Measurements from ENCODE around the gene ONECUT1.

The ONECUT1 gene

GRCh38 chr15:52795464-52796227 lies 5.5 kb upstream of the ONECUT1 start:
- peaks cover 82% of the 10 kb centered on the region for H3K27me3 ChIP-seq (ENCODE audit: control insufficient read depth, insufficient read depth, low read length)
- peaks cover 17% of the 10 kb centered on the region for H3K4me1 ChIP-seq (ENCODE audit: control insufficient read depth, insufficient read depth, low read length)
- H3K4me3 ChIP-seq (ENCODE audit: low read length): no peak overlapping the region
- no peaks in the 10 kb centered on the region for H3K9me3 ChIP-seq (ENCODE audit: control insufficient read depth, low read length)
- no peaks in the 10 kb centered on the region for H3K36me3 ChIP-seq (ENCODE audit: control insufficient read depth, insufficient read depth, low read length)
- no peak overlapping the region for H3K9ac ChIP-seq (ENCODE audit: low read length)

- no peak overlapping the region for H3K9ac ChIP-seq (ENCODE audit: low read length)
- H3K9me3 ChIP-seq (ENCODE audit: control insufficient read depth, low read length): no peaks in the 10 kb centered on the region
- no peaks in the 10 kb centered on the region for H3K36me3 ChIP-seq (ENCODE audit: control insufficient read depth, insufficient read depth, low read length)
- H3K4me3 ChIP-seq (ENCODE audit: low read length): no peak overlapping the region
- peaks cover 81% of the 10 kb centered on the region for H3K27me3 ChIP-seq (ENCODE audit: control insufficient read depth, insufficient read depth, low read length)
- peaks cover 16% of the 10 kb centered on the region for H3K4me1 ChIP-seq (ENCODE audit: control insufficient read depth, insufficient read depth, low read length)
Measured at GRCh38 chr15:52794665-52795463, 4.7 kb upstream of the ONECUT1 start.

- Histone ChIP-seq H3K4me1 (ENCODE audit: control insufficient read depth, insufficient read depth, low read length) (peaks cover 19% of the 10 kb centered on the region), H3K27me3 (ENCODE audit: control insufficient read depth, insufficient read depth, low read length) (peaks cover 83% of the 10 kb centered on the region), H3K9ac (ENCODE audit: low read length) (no peak overlapping the region), H3K36me3 (ENCODE audit: control insufficient read depth, insufficient read depth, low read length) (no peaks in the 10 kb centered on the region), H3K4me3 (ENCODE audit: low read length) (no peak overlapping the region), H3K9me3 (ENCODE audit: control insufficient read depth, low read length) (no peaks in the 10 kb centered on the region)
Measured at GRCh38 chr15:52791776-52792175, 1.6 kb upstream of the ONECUT1 start.

- peak overlapping the region; percentile 14 for H3K4me3 ChIP-seq (ENCODE audit: low read length)
- no peaks in the 10 kb centered on the region for H3K36me3 ChIP-seq (ENCODE audit: control insufficient read depth, insufficient read depth, low read length)
- no peaks in the 10 kb centered on the region for H3K9me3 ChIP-seq (ENCODE audit: control insufficient read depth, low read length)
- H3K27me3 ChIP-seq (ENCODE audit: control insufficient read depth, insufficient read depth, low read length): peaks cover 83% of the 10 kb centered on the region
- peaks cover 19% of the 10 kb centered on the region for H3K4me1 ChIP-seq (ENCODE audit: control insufficient read depth, insufficient read depth, low read length)
- no peak overlapping the region for H3K9ac ChIP-seq (ENCODE audit: low read length)
Measured at GRCh38 chr15:52790941-52791751, 1.0 kb upstream of the ONECUT1 start.

GRCh38 chr15:52789601-52790168 lies 451 bp downstream of the ONECUT1 start:
- peaks cover 83% of the 10 kb centered on the region for H3K27me3 ChIP-seq (ENCODE audit: control insufficient read depth, insufficient read depth, low read length)
- no peak overlapping the region for H3K4me3 ChIP-seq (ENCODE audit: low read length)
- H3K4me1 ChIP-seq (ENCODE audit: control insufficient read depth, insufficient read depth, low read length): peaks cover 19% of the 10 kb centered on the region
- no peaks in the 10 kb centered on the region for H3K36me3 ChIP-seq (ENCODE audit: control insufficient read depth, insufficient read depth, low read length)
- H3K9ac ChIP-seq (ENCODE audit: low read length): no peak overlapping the region
- H3K9me3 ChIP-seq (ENCODE audit: control insufficient read depth, low read length): no peaks in the 10 kb centered on the region

GRCh38 chr15:52789008-52789600 lies 1.0 kb downstream of the ONECUT1 start:
- no peaks in the 10 kb centered on the region for H3K36me3 ChIP-seq (ENCODE audit: control insufficient read depth, insufficient read depth, low read length)
- H3K27me3 ChIP-seq (ENCODE audit: control insufficient read depth, insufficient read depth, low read length): peaks cover 84% of the 10 kb centered on the region
- no peaks in the 10 kb centered on the region for H3K9me3 ChIP-seq (ENCODE audit: control insufficient read depth, low read length)
- peaks cover 19% of the 10 kb centered on the region for H3K4me1 ChIP-seq (ENCODE audit: control insufficient read depth, insufficient read depth, low read length)
- H3K9ac ChIP-seq (ENCODE audit: low read length): no peak overlapping the region
- H3K4me3 ChIP-seq (ENCODE audit: low read length): no peak overlapping the region

GRCh38 chr15:52788099-52788986 lies 1.8 kb downstream of the ONECUT1 start:
- Histone ChIP-seq H3K9me3 (ENCODE audit: control insufficient read depth, low read length) (no peaks in the 10 kb centered on the region), H3K36me3 (ENCODE audit: control insufficient read depth, insufficient read depth, low read length) (no peaks in the 10 kb centered on the region), H3K4me1 (ENCODE audit: control insufficient read depth, insufficient read depth, low read length) (peaks cover 19% of the 10 kb centered on the region), H3K27me3 (ENCODE audit: control insufficient read depth, insufficient read depth, low read length) (peaks cover 86% of the 10 kb centered on the region), H3K9ac (ENCODE audit: low read length) (no peak overlapping the region), H3K4me3 (ENCODE audit: low read length) (no peak overlapping the region)

GRCh38 chr15:52787549-52788098 lies 2.5 kb downstream of the ONECUT1 start:
- H3K4me1 ChIP-seq (ENCODE audit: control insufficient read depth, insufficient read depth, low read length): peaks cover 19% of the 10 kb centered on the region
- no peaks in the 10 kb centered on the region for H3K36me3 ChIP-seq (ENCODE audit: control insufficient read depth, insufficient read depth, low read length)
- no peak overlapping the region for H3K9ac ChIP-seq (ENCODE audit: low read length)
- no peak overlapping the region for H3K4me3 ChIP-seq (ENCODE audit: low read length)
- peaks cover 89% of the 10 kb centered on the region for H3K27me3 ChIP-seq (ENCODE audit: control insufficient read depth, insufficient read depth, low read length)
- no peaks in the 10 kb centered on the region for H3K9me3 ChIP-seq (ENCODE audit: control insufficient read depth, low read length)

- H3K4me3 ChIP-seq (ENCODE audit: low read length): no peak overlapping the region
- H3K27me3 ChIP-seq (ENCODE audit: control insufficient read depth, insufficient read depth, low read length): peaks cover 94% of the 10 kb centered on the region
- peaks cover 18% of the 10 kb centered on the region for H3K4me1 ChIP-seq (ENCODE audit: control insufficient read depth, insufficient read depth, low read length)
Measured at GRCh38 chr15:52787123-52787503, 3.0 kb downstream of the ONECUT1 start.

GRCh38 chr15:52786436-52787122 lies 3.6 kb downstream of the ONECUT1 start:
- H3K4me3 ChIP-seq (ENCODE audit: low read length): no peak overlapping the region
- peaks cover 95% of the 10 kb centered on the region for H3K27me3 ChIP-seq (ENCODE audit: control insufficient read depth, insufficient read depth, low read length)
- H3K9me3 ChIP-seq (ENCODE audit: control insufficient read depth, low read length): no peaks in the 10 kb centered on the region
- H3K36me3 ChIP-seq (ENCODE audit: control insufficient read depth, insufficient read depth, low read length): no peaks in the 10 kb centered on the region
- H3K9ac ChIP-seq (ENCODE audit: low read length): no peak overlapping the region
- peaks cover 13% of the 10 kb centered on the region for H3K4me1 ChIP-seq (ENCODE audit: control insufficient read depth, insufficient read depth, low read length)

More at GRCh38 chr15:52787123-52787503, 3.0 kb downstream of the ONECUT1 start:
- H3K9me3 ChIP-seq (ENCODE audit: control insufficient read depth, low read length): no peaks in the 10 kb centered on the region
- no peaks in the 10 kb centered on the region for H3K36me3 ChIP-seq (ENCODE audit: control insufficient read depth, insufficient read depth, low read length)
- no peak overlapping the region for H3K9ac ChIP-seq (ENCODE audit: low read length)

Data from mucosa of stomach (tissue), 1 donor.